Panc1 (cell line): ENCODE measurements around the gene FRMD1. TPM values are rescaled to one million over a fixed set of nuclear protein-coding genes. Genes with fewer than 3 reads are reported as not detected.

Experiments
- ATAC-seq: fragments of 200-7000 bp; cut with Tn5 transposase; 2 replicates; pipeline ENCODE4 v1.9.1; 2020; ENCODE audit warnings: mild to moderate bottlenecking, moderate library complexity
- BruUV-seq: library from RNA; stranded (reverse); fragments of 400-500 nt; replicated peaks from 2 replicates; lab custom pipeline; 2021; lab: Mats Ljungman, UMichigan
- CTCF ChIA-PET: fragments of 300-600 bp; sonication (Branson Sonifier 250); formaldehyde crosslinking; loops from one replicate; lab custom pipeline; 2022; ENCODE audit warnings: antibody characterized with exemption; lab: Charles Lee
- POLR2A ChIA-PET: fragments of 300-600 bp; sonication (Branson Sonifier 250); formaldehyde crosslinking; loops from one replicate; lab custom pipeline; 2022; ENCODE audit warnings: antibody characterized with exemption; lab: Charles Lee
- DNase-seq: peaks from one replicate; pipeline ENCODE4 v3.0.0-alpha.2; 2010; ENCODE audit warnings: low read depth, low spot score
- H3K27ac ChIP-seq: 2 replicates; pipeline ENCODE4 v1.5.1; 2011; ENCODE audit warnings: mild to moderate bottlenecking, low read length, inconsistent platforms
- H3K27me3 ChIP-seq: fragments of 200-500 bp; sonication (Bioruptor generic); 2 replicates; pipeline ENCODE4 v1.6.0; 2014; ENCODE audit warnings: low read length, inconsistent platforms; ENCODE audit not compliant: control insufficient read depth, insufficient read depth
- H3K36me3 ChIP-seq: fragments of 200-500 bp; sonication (Bioruptor generic); 2 replicates; pipeline ENCODE4 v1.5.1; 2014; ENCODE audit warnings: inconsistent platforms, mild to moderate bottlenecking, low read length, moderate library complexity; ENCODE audit not compliant: control insufficient read depth, insufficient read depth
- H3K4me1 ChIP-seq: 2 replicates; pipeline ENCODE4 v1.5.1; 2011; ENCODE audit warnings: inconsistent platforms, mild to moderate bottlenecking, low read length, moderate library complexity; ENCODE audit not compliant: control insufficient read depth, insufficient read depth
- H3K4me3 ChIP-seq, 2 experiments: 2 replicates each; pipeline ENCODE4 v1.5.1; 2011 to 2012; ENCODE audit warnings: low read depth in 2 of 2, low read length in 2 of 2, mild to moderate bottlenecking in 2 of 2, inconsistent platforms in 1 of 2, moderate library complexity in 1 of 2
- H3K9me3 ChIP-seq: fragments of 200-500 bp; sonication (Bioruptor generic); 2 replicates; pipeline ENCODE4 v1.5.1; 2014; ENCODE audit warnings: low read depth, mild to moderate bottlenecking, inconsistent platforms, low read length, moderate library complexity; ENCODE audit not compliant: control insufficient read depth, insufficient read depth
- CTCF ChIP-seq: fragments of 450-650 bp; IDR thresholded peaks from 2 replicates; pipeline ENCODE4 v1.5.1; 2017; ENCODE audit warnings: mild to moderate bottlenecking
- POLR2AphosphoS5 ChIP-seq: IDR thresholded peaks from 2 replicates; pipeline ENCODE4 v1.6.1; 2012; ENCODE audit warnings: mild to moderate bottlenecking, low read depth, low read length, moderate library complexity
- REST ChIP-seq, 2 experiments: IDR thresholded peaks; 2 replicates each; pipeline ENCODE4 v1.6.1; 2011 to 2012; ENCODE audit warnings: low read depth in 2 of 2, control low read depth in 1 of 2, low read length in 1 of 2, mild to moderate bottlenecking in 1 of 2, moderate library complexity in 1 of 2; ENCODE audit not compliant: insufficient read depth in 1 of 2
- SIN3A ChIP-seq: IDR thresholded peaks from 2 replicates; pipeline ENCODE4 v1.6.1; 2012; ENCODE audit warnings: low read depth, mild to moderate bottlenecking, low read length, moderate library complexity, borderline replicate concordance; ENCODE audit not compliant: insufficient read depth
- TCF7L2 ChIP-seq: IDR thresholded peaks from 2 replicates; pipeline ENCODE4 v1.6.1; 2011; ENCODE audit warnings: mild to moderate bottlenecking, low read depth, low read length, inconsistent platforms
- in situ Hi-C: cut with HindIII; loops from 2 replicates; pipeline ENCODE4 v1.10.0; 2016; ENCODE audit warnings: low sequenced_read_pairs, low pct_unique_long_range_greater_than_20kb
- intact Hi-C: fragments of 100-400 bp; cut with micrococcal nuclease; formaldehyde crosslinking; loops from one replicate; pipeline ENCODE4 v1.10.0; 2022; ENCODE audit not compliant: unreplicated experiment
- total RNA-seq: library from RNA; stranded (reverse); gene quantifications from one replicate; pipeline ENCODE4 v1.2.1, GENCODE V29; 2021; ENCODE audit not compliant: unreplicated experiment

The FRMD1 gene
- total RNA-seq, 1 experiment from 2014 or later = 0.15 TPM

- peaks cover 15% of the 10 kb centered on the region for H3K4me1 ChIP-seq
- H3K27ac ChIP-seq = no peak overlapping the region
- in situ Hi-C loops (no loop called here), intact Hi-C loops (no loop called here)
- ATAC-seq (no peak), DNase-seq (no peak)
- no peaks in the 10 kb centered on the region for H3K36me3 ChIP-seq
- H3K9me3 ChIP-seq = no peaks in the 10 kb centered on the region
- CTCF ChIA-PET = no interaction called here
- H3K27me3 ChIP-seq = no peaks in the 10 kb centered on the region
- no TSS peak for BruUV-seq
- POLR2A ChIA-PET = no interaction called here
- no peak overlapping the region for H3K4me3 ChIP-seq
- TF ChIP-seq CTCF (no peak), TCF7L2 (no peak), REST (IDR thresholded peaks at IDR 0.05; ENCODE audit: insufficient read depth in 1 of 2, low read depth in 2 of 2, low read length in 1 of 2) (no peak), SIN3A (no peak), POLR2AphosphoS5 (no peak)
Observed at GRCh38 chr6:168093071-168093505, 14.1 kb upstream of the FRMD1 start.

GRCh38 chr6:168092541-168092940 lies 13.5 kb upstream of the FRMD1 start:
- Histone ChIP-seq H3K4me1 (peaks cover 18% of the 10 kb centered on the region), H3K4me3 (no peak overlapping the region), H3K9me3 (no peaks in the 10 kb centered on the region), H3K27me3 (no peaks in the 10 kb centered on the region), H3K36me3 (no peaks in the 10 kb centered on the region), H3K27ac (no peak overlapping the region)
- CTCF ChIA-PET = no interaction called here
- ATAC-seq (no peak), DNase-seq (no peak)
- TF ChIP-seq SIN3A (no peak), REST (IDR thresholded peaks at IDR 0.05; ENCODE audit: insufficient read depth in 1 of 2, low read depth in 2 of 2, low read length in 1 of 2) (no peak), POLR2AphosphoS5 (no peak), CTCF (no peak), TCF7L2 (no peak)
- BruUV-seq = no TSS peak
- in situ Hi-C loops (no loop called here), intact Hi-C loops (no loop called here)
- POLR2A ChIA-PET = no interaction called here
